Measurements from ENCODE around the gene COLEC12.

- TF ChIP-seq POLR2AphosphoS5 (IDR thresholded peaks at IDR 0.05; ENCODE audit: low read depth, low read length) (no peak), ATF3 (IDR thresholded peaks at IDR 0.05) (no peak), EZH2 (IDR thresholded peaks at IDR 0.05) (no peak), EGR1 (IDR thresholded peaks at IDR 0.05; ENCODE audit: low read depth) (no peak), SIN3A (IDR thresholded peaks at IDR 0.05; ENCODE audit: low read depth) (no peak), POLR2A (IDR thresholded peaks at IDR 0.05; ENCODE audit: borderline replicate concordance, extremely low read depth, insufficient read depth, insufficient read length) (no peak), RAD21 (IDR thresholded peaks at IDR 0.05; ENCODE audit: low read depth) (no peak), YY1 (IDR thresholded peaks at IDR 0.05; ENCODE audit: extremely low read depth, insufficient replicate concordance, low read depth, low read length) (no peak)
- TF ChIP-seq, protein P1, sequence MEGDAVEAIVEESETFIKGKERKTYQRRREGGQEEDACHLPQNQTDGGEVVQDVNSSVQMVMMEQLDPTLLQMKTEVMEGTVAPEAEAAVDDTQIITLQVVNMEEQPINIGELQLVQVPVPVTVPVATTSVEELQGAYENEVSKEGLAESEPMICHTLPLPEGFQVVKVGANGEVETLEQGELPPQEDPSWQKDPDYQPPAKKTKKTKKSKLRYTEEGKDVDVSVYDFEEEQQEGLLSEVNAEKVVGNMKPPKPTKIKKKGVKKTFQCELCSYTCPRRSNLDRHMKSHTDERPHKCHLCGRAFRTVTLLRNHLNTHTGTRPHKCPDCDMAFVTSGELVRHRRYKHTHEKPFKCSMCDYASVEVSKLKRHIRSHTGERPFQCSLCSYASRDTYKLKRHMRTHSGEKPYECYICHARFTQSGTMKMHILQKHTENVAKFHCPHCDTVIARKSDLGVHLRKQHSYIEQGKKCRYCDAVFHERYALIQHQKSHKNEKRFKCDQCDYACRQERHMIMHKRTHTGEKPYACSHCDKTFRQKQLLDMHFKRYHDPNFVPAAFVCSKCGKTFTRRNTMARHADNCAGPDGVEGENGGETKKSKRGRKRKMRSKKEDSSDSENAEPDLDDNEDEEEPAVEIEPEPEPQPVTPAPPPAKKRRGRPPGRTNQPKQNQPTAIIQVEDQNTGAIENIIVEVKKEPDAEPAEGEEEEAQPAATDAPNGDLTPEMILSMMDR (IDR thresholded peaks at IDR 0.05 in 2 of 3, conservative IDR thresholded peaks at IDR 0.05 in 1 of 3; ENCODE audit: borderline replicate concordance in 1 of 3, insufficient read depth in 1 of 3, low read depth in 2 of 3, low read length in 2 of 3): no peak
These were observed 24.0 kb upstream of the COLEC12 start for GRCh38 chr18:524466-524865.

Data from HCT116 (cell line).